MCF 10A (cell line): Measurements from ENCODE around the gene LTBP2. TPM values are rescaled to one million over a fixed set of nuclear protein-coding genes. Genes with fewer than 3 reads are reported as not detected.

Source experiments
- BruUV-seq: library from RNA; stranded (reverse); fragments of 400-500 nt; replicated peaks from 2 replicates; lab custom pipeline; 2021; lab: Mats Ljungman, UMichigan
- CTCF ChIA-PET: fragments of 300-600 bp; sonication (Branson Sonifier 250); formaldehyde crosslinking; extraction: SDS; loops from one replicate; lab custom pipeline; 2021; ENCODE audit warnings: antibody characterized with exemption, inconsistent platforms; lab: Yijun Ruan, JAX
- POLR2A ChIA-PET: fragments of 300-600, 350-650 bp; sonication (Branson Sonifier 250); formaldehyde crosslinking; extraction: SDS; loops from one replicate; lab custom pipeline; 2020; ENCODE audit warnings: antibody characterized with exemption, inconsistent platforms; lab: Yijun Ruan, JAX
- DNase-seq: peaks from one replicate; pipeline ENCODE4 v3.0.0-alpha.2; 2018; ENCODE audit not compliant: unreplicated experiment
- H3K27ac Mint-ChIP-seq: one replicate; pipeline ENCODE4 v1.8.0; 2022; ENCODE audit warnings: mild to moderate bottlenecking, low read depth, mixed read lengths; ENCODE audit not compliant: unreplicated experiment
- H3K27me3 Mint-ChIP-seq: one replicate; pipeline ENCODE4 v1.8.0; 2022; ENCODE audit warnings: mixed read lengths; ENCODE audit not compliant: insufficient read depth, unreplicated experiment
- H3K36me3 Mint-ChIP-seq: one replicate; pipeline ENCODE4 v1.8.0; 2022; ENCODE audit warnings: mild to moderate bottlenecking, moderate library complexity, mixed read lengths; ENCODE audit not compliant: insufficient read depth, unreplicated experiment
- H3K4me1 Mint-ChIP-seq: one replicate; pipeline ENCODE4 v1.8.0; 2022; ENCODE audit warnings: mixed read lengths; ENCODE audit not compliant: insufficient read depth, unreplicated experiment
- H3K4me3 Mint-ChIP-seq: one replicate; pipeline ENCODE4 v1.8.0; 2022; ENCODE audit warnings: mild to moderate bottlenecking, moderate library complexity, mixed read lengths; ENCODE audit not compliant: unreplicated experiment
- H3K9me3 Mint-ChIP-seq: one replicate; pipeline ENCODE4 v1.8.0; 2022; ENCODE audit warnings: mixed read lengths; ENCODE audit not compliant: unreplicated experiment
- intact Hi-C: fragments of 100-400 bp; cut with micrococcal nuclease; formaldehyde crosslinking; loops from 2 replicates; pipeline ENCODE4 v1.14.1; 2022
- total RNA-seq: library from RNA; stranded (reverse); gene quantifications from 2 replicates; pipeline ENCODE4 v1.2.3, GENCODE V29; 2022
- TF ChIP-seq, protein P1 (sequence below): fragments of 200-600 bp; IDR thresholded peaks from one replicate; pipeline ENCODE4 v1.8.0; 2022; ENCODE audit warnings: antibody characterized with exemption, mild to moderate bottlenecking; ENCODE audit not compliant: unreplicated experiment

Gene LTBP2
- total RNA-seq, 1 experiment from 2014 or later = 16.8 TPM

DNA sequence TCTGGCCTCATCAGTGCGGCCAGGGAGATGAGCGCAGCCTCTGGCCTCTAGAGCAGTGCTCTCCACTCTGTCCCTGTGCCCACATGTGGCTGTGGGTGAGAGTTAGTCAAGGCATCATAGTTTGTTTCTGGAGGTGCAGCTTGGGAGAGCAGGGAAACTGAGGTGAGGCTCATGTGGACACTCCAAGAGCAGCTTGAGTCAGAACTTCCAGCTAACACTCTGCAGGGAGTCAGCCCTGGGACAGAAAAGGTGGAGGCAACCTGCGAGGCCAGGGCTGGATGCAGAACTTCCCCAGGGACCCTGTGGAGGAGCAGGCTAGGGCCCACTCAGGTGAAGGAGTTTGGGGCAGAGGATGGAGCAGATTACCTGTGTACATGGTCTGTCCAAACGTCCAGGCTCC lies 107.6 kb downstream of the LTBP2 start:
- no peak for DNase-seq
- no TSS peak for BruUV-seq
- H3K9me3 Mint-ChIP-seq = no peaks in the 10 kb centered on the region
- H3K4me1 Mint-ChIP-seq = peaks cover 14% of the 10 kb centered on the region
- intact Hi-C loops = no loop called here
- H3K4me3 Mint-ChIP-seq = no peak overlapping the region
- H3K27ac Mint-ChIP-seq = no peak overlapping the region
- H3K36me3 Mint-ChIP-seq = peaks cover 22% of the 10 kb centered on the region
- ChIA-PET POLR2A (no interaction called here), CTCF (interaction anchor here (0.8 to 1.1 kb wide), 3 partner anchors 29 to 191 kb away, joined by 3 to 4 read pairs (median 3); no protein-coding TSS in a partner anchor)
- TF ChIP-seq, protein P1, sequence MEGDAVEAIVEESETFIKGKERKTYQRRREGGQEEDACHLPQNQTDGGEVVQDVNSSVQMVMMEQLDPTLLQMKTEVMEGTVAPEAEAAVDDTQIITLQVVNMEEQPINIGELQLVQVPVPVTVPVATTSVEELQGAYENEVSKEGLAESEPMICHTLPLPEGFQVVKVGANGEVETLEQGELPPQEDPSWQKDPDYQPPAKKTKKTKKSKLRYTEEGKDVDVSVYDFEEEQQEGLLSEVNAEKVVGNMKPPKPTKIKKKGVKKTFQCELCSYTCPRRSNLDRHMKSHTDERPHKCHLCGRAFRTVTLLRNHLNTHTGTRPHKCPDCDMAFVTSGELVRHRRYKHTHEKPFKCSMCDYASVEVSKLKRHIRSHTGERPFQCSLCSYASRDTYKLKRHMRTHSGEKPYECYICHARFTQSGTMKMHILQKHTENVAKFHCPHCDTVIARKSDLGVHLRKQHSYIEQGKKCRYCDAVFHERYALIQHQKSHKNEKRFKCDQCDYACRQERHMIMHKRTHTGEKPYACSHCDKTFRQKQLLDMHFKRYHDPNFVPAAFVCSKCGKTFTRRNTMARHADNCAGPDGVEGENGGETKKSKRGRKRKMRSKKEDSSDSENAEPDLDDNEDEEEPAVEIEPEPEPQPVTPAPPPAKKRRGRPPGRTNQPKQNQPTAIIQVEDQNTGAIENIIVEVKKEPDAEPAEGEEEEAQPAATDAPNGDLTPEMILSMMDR = no peak
- H3K27me3 Mint-ChIP-seq = no peaks in the 10 kb centered on the region

DNA sequence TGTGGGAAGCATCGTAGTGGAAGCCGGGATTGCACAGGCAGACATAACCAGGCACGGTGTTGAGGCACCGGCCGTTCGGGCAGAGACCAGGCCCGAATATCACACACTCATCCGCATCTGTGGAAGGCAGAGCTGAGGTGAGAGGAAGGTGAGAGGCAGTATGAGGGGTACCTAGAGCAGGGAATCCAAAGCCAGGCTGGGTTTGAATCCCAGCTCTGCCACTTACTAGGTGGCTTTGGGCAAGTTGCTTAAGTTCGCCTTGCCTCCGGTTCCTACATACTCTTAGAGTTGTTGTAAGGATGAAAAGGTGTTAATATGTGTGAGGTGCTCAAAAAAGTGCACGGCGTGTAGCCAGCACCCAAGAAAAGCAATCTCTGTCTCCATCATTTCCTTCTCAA lies 108.1 kb downstream of the LTBP2 start:
- CTCF ChIA-PET = interaction anchor here (0.8 to 1.1 kb wide), 5 partner anchors 29 to 190 kb away, joined by 3 to 4 read pairs (median 4); no protein-coding TSS in a partner anchor
- Mint-ChIP-seq H3K27me3 (no peaks in the 10 kb centered on the region), H3K9me3 (no peaks in the 10 kb centered on the region), H3K27ac (no peak overlapping the region), H3K4me3 (no peak overlapping the region), H3K36me3 (peaks cover 22% of the 10 kb centered on the region), H3K4me1 (peaks cover 14% of the 10 kb centered on the region)
- intact Hi-C loops = loop anchor here (2.0 kb wide), 1 partner anchor 105 kb away; no protein-coding TSS in a partner anchor
- no peak for DNase-seq
- TF ChIP-seq, protein P1 = no peak
- no TSS peak for BruUV-seq
- POLR2A ChIA-PET = no interaction called here

DNA sequence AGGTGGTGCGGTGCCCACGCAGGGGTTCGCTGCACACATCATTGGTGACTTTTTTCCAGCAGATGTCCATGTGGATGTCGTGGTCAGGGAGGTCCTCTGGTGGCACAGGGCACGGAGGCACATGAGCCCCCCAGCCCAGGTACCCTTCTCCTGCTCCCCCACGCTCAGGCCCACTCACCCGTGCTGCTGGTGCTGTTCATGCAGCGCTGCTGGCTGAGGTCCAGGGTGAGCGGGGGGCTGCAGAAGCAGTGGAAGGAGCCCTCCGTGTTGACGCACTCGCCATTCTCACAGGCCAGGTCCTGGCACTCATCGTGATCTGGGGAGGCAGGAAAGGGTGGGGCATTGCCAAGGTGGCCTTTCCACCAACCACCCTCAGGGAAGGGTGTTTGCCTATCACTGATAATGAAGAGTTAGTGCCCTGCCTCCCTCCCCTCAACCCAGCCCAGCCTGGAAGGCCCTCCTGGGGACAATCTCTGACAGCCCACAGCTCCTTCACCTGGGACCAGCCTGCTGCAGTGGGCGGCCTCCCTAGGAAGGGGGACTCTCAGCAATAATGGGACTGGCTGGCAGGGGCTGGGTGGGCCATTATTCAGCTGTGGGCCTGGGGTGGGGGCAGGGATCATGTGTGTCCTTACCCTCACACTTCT lies 108.6 kb downstream of the LTBP2 start:
- TF ChIP-seq, protein P1 = no peak
- ChIA-PET CTCF (interaction anchor here (0.6 to 1.6 kb wide), 12 partner anchors 8 to 548 kb away, joined by 3 to 5 read pairs (median 4); partner anchors contain the start of gene MLH3), POLR2A (interaction anchor here (1.0 kb wide), 1 partner anchor 7 kb away, joined by 4 read pairs; no protein-coding TSS in a partner anchor)
- H3K9me3 Mint-ChIP-seq = no peaks in the 10 kb centered on the region
- H3K4me1 Mint-ChIP-seq = peaks cover 14% of the 10 kb centered on the region
- peaks cover 22% of the 10 kb centered on the region for H3K36me3 Mint-ChIP-seq
- no peak for DNase-seq
- no peak overlapping the region for H3K27ac Mint-ChIP-seq
- no peak overlapping the region for H3K4me3 Mint-ChIP-seq
- BruUV-seq = no TSS peak
- intact Hi-C loops = loop anchor here (2.0 kb wide), 1 partner anchor 105 kb away; no protein-coding TSS in a partner anchor
- no peaks in the 10 kb centered on the region for H3K27me3 Mint-ChIP-seq
